LNCAP (cell line): ENCODE results near the gene ADAMTS7.

Source experiments
- CTCF ChIP-seq: fragments of 450-650 bp; IDR thresholded peaks from 2 replicates; pipeline ENCODE4 v1.5.1; 2017; ENCODE audit warnings: mild to moderate bottlenecking

ADAMTS7 gene

GRCh38 chr15:78761020-78761419 lies 50.2 kb downstream of the ADAMTS7 start:
- no peak for TF ChIP-seq CTCF

GRCh38 chr15:78757636-78757905 lies 53.7 kb downstream of the ADAMTS7 start:
- no peak for TF ChIP-seq CTCF

GRCh38 chr15:78755900-78756591 lies 55.2 kb downstream of the ADAMTS7 start:
- TF ChIP-seq CTCF = peak; percentile 45; the same call in 1 of the 2 replicates

GRCh38 chr15:78752492-78753358 lies 58.5 kb downstream of the ADAMTS7 start:
- no peak for TF ChIP-seq CTCF

- TF ChIP-seq CTCF = no peak
These were observed 59.7 kb downstream of the ADAMTS7 start for GRCh38 chr15:78751602-78751979.

GRCh38 chr15:78750566-78750965 lies 60.7 kb downstream of the ADAMTS7 start:
- no peak for TF ChIP-seq CTCF

- TF ChIP-seq CTCF = no peak
These were observed 61.4 kb downstream of the ADAMTS7 start for GRCh38 chr15:78749831-78750230.
